Effector memory CD4-positive, alpha-beta T cell (primary cell): ENCODE measurements around the gene PRKAG2.

Source experiments
- DNase-seq, 3 donors: peaks; one replicate each; pipeline ENCODE4 v3.0.0-alpha.2; 2020
- H3K27ac ChIP-seq: 2 replicates; pipeline ENCODE4 v1.7.0; 2013; ENCODE audit warnings: mild to moderate bottlenecking, low read length, moderate library complexity; ENCODE audit not compliant: insufficient read depth, poor library complexity, severe bottlenecking
- H3K27me3 ChIP-seq: replicated peaks from 2 replicates; pipeline ENCODE4 v1.7.0; 2013; ENCODE audit warnings: mild to moderate bottlenecking, low read length; ENCODE audit not compliant: insufficient read depth, control insufficient read depth, poor library complexity, severe bottlenecking
- H3K36me3 ChIP-seq: 2 replicates; pipeline ENCODE4 v1.7.0; 2013; ENCODE audit warnings: mild to moderate bottlenecking, low read length, moderate library complexity; ENCODE audit not compliant: control insufficient read depth, insufficient read depth
- H3K4me1 ChIP-seq: 2 replicates; pipeline ENCODE4 v1.7.0; 2013; ENCODE audit warnings: low read length, mild to moderate bottlenecking; ENCODE audit not compliant: control insufficient read depth, insufficient read depth, poor library complexity, severe bottlenecking
- H3K4me3 ChIP-seq: 2 replicates; pipeline ENCODE4 v1.7.0; 2013; ENCODE audit warnings: low read length, low read depth, mild to moderate bottlenecking; ENCODE audit not compliant: insufficient read depth, poor library complexity, severe bottlenecking
- H3K9me3 ChIP-seq: 2 replicates; pipeline ENCODE4 v1.7.0; 2013; ENCODE audit warnings: mild to moderate bottlenecking, low read length, moderate library complexity; ENCODE audit not compliant: control insufficient read depth

PRKAG2 gene

GRCh38 chr7:151866761-151867655 is 9.9 kb downstream of the PRKAG2 start:
- H3K27ac ChIP-seq: no peak overlapping the region
- H3K36me3 ChIP-seq: no peaks in the 10 kb centered on the region
- peaks cover 3% of the 10 kb centered on the region for H3K4me1 ChIP-seq
- no peaks in the 10 kb centered on the region for H3K27me3 ChIP-seq
- no peak overlapping the region for H3K4me3 ChIP-seq
- no peaks in the 10 kb centered on the region for H3K9me3 ChIP-seq
- no peak for DNase-seq

DNA sequence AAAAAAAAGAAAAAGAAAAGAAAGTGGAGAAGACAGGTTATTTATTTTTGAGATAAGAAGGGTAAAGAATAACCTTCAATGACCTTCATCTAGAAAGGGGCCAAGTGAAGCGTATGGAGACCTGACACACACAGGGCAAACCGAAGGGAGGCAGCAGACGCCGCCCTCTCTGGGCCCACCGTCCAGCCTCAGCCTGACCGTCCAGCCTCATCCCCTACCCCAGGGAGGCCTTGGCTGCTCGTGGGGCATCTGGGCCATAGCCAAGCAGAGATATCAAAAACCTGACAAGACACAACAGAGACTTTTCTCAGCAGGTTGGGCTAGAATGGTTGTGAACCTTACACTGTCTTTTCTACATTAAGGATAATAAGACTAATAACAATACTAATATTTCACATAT is 10.9 kb downstream of the PRKAG2 start:
- H3K27me3 ChIP-seq: no peaks in the 10 kb centered on the region
- no peak overlapping the region for H3K27ac ChIP-seq
- H3K4me3 ChIP-seq: no peak overlapping the region
- no peaks in the 10 kb centered on the region for H3K36me3 ChIP-seq
- no peak for DNase-seq
- no peaks in the 10 kb centered on the region for H3K9me3 ChIP-seq
- peaks cover 3% of the 10 kb centered on the region for H3K4me1 ChIP-seq

DNA sequence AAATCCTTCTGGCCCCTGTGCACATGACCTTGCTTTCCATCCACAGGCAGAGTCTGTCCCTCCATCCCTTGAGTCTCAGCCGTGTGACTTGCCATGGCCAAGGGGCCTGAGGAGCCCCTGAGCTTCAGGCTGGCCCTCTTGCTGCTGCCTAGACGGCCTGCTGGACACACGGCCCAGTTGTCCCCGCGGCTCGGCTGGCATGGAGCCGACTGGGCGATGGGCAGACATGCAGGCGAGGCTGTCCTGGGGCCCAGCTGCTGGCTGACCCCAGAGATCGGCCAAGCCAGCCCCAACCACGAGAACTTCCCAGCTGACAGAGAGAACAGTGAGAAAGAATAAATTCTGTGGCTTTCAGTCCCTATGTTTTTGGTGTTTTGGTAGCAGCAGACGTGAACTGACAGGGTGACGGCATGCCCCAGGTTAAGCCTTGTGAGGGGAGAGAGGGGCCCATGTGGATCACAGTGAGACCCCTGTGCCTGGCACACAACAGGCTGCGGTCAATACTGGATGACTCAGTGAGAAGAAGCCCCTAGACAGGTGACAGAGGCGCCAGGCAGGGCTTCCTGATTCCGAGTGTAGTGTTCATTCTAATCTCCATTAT is 11.7 kb downstream of the PRKAG2 start:
- Histone ChIP-seq H3K9me3 (no peaks in the 10 kb centered on the region), H3K36me3 (no peaks in the 10 kb centered on the region), H3K4me3 (no peak overlapping the region), H3K4me1 (peaks cover 3% of the 10 kb centered on the region), H3K27me3 (no peaks in the 10 kb centered on the region), H3K27ac (no peak overlapping the region)
- DNase-seq: no peak

- Histone ChIP-seq H3K27ac (no peak overlapping the region), H3K9me3 (no peaks in the 10 kb centered on the region), H3K4me3 (no peak overlapping the region), H3K4me1 (peaks cover 3% of the 10 kb centered on the region), H3K27me3 (no peaks in the 10 kb centered on the region), H3K36me3 (peaks cover 3% of the 10 kb centered on the region)
- no peak for DNase-seq
Measured at GRCh38 chr7:151864561-151864960, 12.4 kb downstream of the PRKAG2 start.

GRCh38 chr7:151864081-151864480 is 12.8 kb downstream of the PRKAG2 start:
- H3K27ac ChIP-seq: no peak overlapping the region
- H3K36me3 ChIP-seq: peaks cover 3% of the 10 kb centered on the region
- H3K4me1 ChIP-seq: peaks cover 3% of the 10 kb centered on the region
- H3K9me3 ChIP-seq: no peaks in the 10 kb centered on the region
- H3K4me3 ChIP-seq: no peak overlapping the region
- H3K27me3 ChIP-seq: no peaks in the 10 kb centered on the region
- no peak for DNase-seq

- Histone ChIP-seq H3K4me1 (peaks cover 3% of the 10 kb centered on the region), H3K9me3 (no peaks in the 10 kb centered on the region), H3K27me3 (no peaks in the 10 kb centered on the region), H3K27ac (no peak overlapping the region), H3K36me3 (peaks cover 3% of the 10 kb centered on the region), H3K4me3 (no peak overlapping the region)
- no peak for DNase-seq
Measured at GRCh38 chr7:151863386-151864079, 13.4 kb downstream of the PRKAG2 start.

DNA sequence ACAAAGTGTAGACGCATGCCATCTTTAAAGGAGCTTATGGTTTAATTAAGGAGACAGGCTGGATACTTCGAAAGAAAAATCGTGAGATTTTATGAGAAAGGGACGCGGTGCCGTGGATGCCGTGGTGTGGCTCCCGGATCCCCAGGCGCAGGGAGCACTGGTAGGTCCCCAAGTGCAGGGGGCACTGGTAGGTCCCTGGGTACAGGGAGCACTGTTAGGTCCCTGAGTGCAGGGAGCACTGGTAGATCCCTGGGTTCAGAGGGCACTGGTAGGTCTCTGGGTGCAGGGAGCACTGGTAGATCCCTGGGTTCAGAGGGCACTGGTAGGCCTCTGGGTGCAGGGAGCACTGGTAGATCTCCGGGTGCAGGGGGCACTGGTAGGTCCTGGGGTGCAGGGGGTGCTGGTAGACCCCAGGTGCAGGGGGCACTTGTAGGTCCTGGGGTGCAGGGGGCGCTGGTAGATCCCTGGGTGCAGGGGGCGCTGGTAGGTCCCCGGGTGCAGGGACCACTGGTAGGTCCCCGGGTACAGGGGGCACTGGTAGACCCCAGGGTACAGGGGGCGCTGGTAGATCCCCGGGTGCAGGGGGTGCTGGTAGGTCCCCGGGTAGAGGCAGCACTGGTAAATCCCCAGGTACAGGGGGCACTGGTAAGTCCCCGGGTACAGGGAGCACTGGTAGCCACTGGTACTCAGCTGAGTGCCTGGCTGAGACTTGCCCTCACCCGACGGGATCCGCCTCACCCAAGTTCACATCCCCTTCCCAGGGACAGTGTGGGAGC is 14.1 kb downstream of the PRKAG2 start:
- Histone ChIP-seq H3K36me3 (peaks cover 3% of the 10 kb centered on the region), H3K4me3 (no peak overlapping the region), H3K27ac (no peak overlapping the region), H3K27me3 (no peaks in the 10 kb centered on the region), H3K4me1 (peaks cover 3% of the 10 kb centered on the region), H3K9me3 (no peaks in the 10 kb centered on the region)
- no peak for DNase-seq

DNA sequence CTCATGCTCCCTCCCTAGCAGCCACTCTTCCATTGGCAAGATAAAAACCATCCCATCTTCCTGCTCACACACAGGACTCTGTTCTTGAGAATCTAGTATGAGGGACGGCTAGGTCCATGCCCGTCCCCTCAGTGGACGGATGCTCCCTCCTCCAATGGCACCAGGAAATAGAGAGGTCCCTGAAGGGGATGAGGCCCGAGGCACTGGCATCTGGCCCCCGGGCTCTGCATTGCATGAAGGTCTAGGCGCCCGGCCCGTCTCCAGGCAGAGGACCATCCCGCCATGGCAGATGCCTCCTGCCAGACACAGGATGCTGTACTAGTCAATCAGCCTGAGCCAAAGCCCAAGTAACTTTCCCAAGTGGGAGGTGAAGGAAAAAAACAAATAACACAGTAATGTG is 15.0 kb downstream of the PRKAG2 start:
- Histone ChIP-seq H3K4me3 (no peak overlapping the region), H3K9me3 (no peaks in the 10 kb centered on the region), H3K27ac (no peak overlapping the region), H3K27me3 (no peaks in the 10 kb centered on the region), H3K36me3 (peaks cover 3% of the 10 kb centered on the region), H3K4me1 (peaks cover 3% of the 10 kb centered on the region)
- DNase-seq: no peak

DNA sequence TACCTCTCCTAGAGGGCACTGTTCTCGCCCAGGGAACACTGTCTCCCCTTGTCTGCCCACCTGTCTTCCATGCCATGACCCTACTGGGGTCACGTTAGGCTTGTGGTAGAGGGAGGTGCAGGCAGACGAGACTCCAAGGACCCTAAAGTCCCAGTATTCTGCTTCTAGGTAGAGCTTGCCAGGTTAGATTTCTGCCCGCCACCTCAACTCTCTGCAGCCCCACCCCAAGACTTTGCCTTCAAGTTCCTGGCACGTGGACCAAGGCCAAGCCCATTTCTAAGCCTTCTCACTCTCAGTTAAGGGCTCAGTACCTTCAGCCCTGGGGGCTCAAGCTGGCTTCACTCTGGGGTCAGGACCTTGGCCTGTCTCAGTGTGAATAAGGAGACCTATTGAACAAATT is 16.1 kb downstream of the PRKAG2 start:
- peaks cover 3% of the 10 kb centered on the region for H3K36me3 ChIP-seq

More for the DNA sequence above, 16.1 kb downstream of the PRKAG2 start:
- H3K27me3 ChIP-seq: no peaks in the 10 kb centered on the region
- no peak overlapping the region for H3K27ac ChIP-seq
- DNase-seq: no peak
- no peaks in the 10 kb centered on the region for H3K9me3 ChIP-seq
- no peak overlapping the region for H3K4me3 ChIP-seq
- no peaks in the 10 kb centered on the region for H3K4me1 ChIP-seq
